Left renal cortex interstitium (tissue), 4 donors: ENCODE data around the gene SPTLC3. TPM values are rescaled to one million over a fixed set of nuclear protein-coding genes. Genes with fewer than 3 reads are reported as not detected.
"Not testable (repeated sequence)": the region's sequence is repeated elsewhere in the genome, so short reads cannot be mapped to it uniquely, and the experiment has no call there.

ENCODE experiments used
- DNase-seq, 4 donors: peaks; one replicate each; pipeline ENCODE4 v3.0.0-alpha.2; 2013; ENCODE audit warnings: low read depth in 4 of 4, low spot score in 2 of 4, missing footprints in 1 of 4
- polyA plus RNA-seq, 4 donors: library from polyadenylated mRNA; unstranded; fragments of 120-200 nt; gene quantifications; one replicate each; pipeline ENCODE4 v1.2.1, GENCODE V29; 2013; ENCODE audit not compliant: insufficient read length in 4 of 4

The SPTLC3 gene
- polyA plus RNA-seq, result 10 to 100 TPM; 15.4 to 23.2 (median 19.6) TPM

DNA sequence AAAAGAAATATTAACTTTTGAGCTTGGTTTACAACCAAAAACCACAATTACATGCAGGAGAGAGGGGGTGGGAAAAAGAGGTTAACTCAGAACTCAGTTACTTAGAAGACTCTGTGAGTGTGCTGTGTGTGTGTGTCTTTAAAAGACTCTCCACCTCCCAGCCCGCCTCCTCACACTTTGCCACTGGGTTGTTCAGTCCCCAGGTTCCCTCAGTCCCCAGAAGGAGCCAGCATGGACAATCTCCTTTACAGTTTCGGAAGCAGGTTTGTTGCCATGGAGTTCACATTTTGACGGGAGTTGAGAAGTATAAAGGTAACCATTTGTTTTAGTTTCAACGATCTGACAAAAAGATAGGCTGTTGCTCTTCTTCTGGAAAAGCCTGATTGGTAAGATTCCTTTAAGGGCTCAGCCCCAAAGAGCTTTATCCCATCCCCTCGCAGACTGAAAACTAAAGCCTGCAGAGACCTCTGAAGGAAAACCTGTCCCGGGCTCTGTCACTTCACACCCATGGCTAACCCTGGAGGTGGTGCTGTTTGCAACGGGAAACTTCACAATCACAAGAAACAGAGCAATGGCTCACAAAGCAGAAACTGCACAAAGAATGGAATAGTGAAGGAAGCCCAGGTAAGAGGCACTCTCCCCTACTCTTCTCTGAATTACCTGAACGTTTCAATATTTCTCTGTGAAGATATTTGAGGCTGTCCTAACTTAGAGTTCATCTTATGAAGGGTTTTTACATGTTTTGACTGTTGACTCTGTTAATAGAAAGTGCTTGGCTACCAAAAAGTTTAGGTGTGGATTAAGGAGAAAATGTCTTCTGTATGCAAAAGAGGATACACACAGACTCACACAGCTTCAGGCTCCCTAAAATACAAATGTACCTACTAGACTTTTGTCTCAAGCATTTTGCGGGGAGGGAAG, at the start of gene SPTLC3:
Gene SPTLC3, plus strand, starts transcription at position 212 of the 921 bp plus-strand sequence. Its CDS starts 296 bp downstream, at position 508.
- peak; percentile 13 to 53 (median 36) for DNase-seq

GRCh38 chr20:12961725-12962124, 47.0 kb upstream of the SPTLC3 start:
- DNase-seq, result no peak

GRCh38 chr20:12962895-12963294, 45.9 kb upstream of the SPTLC3 start:
- no peak for DNase-seq

- no peak for DNase-seq
Observed at GRCh38 chr20:12963416-12963815, 45.4 kb upstream of the SPTLC3 start.

- no peak for DNase-seq
Observed at GRCh38 chr20:12965212-12965869, 43.4 kb upstream of the SPTLC3 start.

DNA sequence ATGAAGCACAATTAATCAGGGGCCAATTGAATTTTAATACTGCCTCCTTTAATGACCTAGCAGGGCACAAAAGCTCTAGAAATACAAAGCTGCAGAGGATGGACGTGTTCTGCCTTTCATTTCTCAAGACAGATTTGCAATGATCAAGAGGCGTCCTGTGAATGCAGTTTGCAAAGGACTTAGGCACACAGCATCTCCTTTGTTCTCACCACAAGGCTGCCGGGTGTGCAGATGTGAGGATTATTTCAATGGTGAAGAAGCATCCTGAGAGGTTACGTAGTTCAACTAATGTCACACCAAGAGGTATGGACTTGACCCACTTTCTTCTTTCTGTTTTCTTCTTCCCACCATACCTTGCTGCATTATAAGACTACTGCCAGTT, 42.9 kb upstream of the SPTLC3 start:
- no peak for DNase-seq

- DNase-seq, result no peak
Observed at GRCh38 chr20:12966468-12967085, 42.2 kb upstream of the SPTLC3 start.

DNA sequence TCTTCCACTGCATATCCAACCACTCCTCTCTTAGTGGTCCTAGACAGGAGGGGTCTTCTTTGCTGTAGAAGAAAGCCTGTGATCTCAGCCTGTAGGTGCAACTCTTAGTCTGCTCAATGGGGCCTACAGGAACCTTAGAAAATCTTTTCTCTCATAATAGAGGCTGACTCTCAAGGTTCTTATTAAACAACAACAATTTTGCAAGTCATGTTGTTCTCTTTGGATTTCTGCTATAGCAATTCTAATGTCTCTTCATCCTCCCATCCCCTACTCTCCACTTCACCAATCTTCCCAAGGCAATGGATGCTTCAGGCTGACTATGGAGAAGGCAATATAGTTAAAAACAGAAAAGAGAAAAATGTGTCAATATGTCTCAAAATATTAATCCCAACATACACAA, 40.8 kb upstream of the SPTLC3 start:
- no peak for DNase-seq

DNA sequence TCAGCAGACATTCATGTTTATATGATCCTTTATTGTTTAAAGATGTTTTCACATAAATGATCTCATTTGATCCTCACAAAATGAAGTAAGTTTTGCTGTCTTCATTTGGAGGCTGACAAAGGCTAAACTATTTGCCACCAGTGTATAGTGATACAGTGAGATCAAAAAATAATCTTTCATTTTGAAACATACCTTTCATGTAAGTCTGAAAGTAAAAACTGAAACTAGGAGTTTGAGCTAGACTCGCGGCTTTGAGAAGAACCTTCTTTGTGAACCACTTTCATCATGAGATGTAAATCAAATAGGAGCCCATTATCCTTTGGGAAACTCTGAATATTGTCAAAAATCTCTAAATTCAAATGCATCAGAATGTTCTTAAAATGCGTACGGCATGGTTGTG, 40.3 kb upstream of the SPTLC3 start:
- DNase-seq, result no peak

GRCh38 chr20:12969071-12969669, 39.6 kb upstream of the SPTLC3 start:
- no peak for DNase-seq

DNA sequence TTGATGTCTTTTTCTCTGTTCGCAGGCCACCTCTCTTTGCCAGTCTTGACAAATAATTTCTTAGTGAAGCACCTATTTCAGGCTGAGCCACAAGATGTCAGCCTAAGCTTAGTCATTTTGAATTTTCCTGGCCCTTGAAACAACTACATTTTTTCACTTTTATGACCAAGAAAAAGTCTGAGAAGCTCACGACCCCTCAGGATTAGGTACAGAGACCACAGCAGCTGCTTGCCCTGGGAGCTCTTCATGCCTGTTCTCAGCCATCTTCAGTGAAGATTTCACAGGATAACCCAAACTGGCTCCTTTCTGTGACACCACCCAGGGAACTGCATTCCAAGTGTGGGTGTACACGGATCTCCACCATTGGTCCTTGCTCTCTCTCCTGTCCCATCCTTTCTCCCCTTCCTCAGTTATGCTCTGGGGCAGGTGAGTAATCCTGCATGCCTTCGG, 38.4 kb upstream of the SPTLC3 start:
- no peak for DNase-seq

GRCh38 chr20:12975833-12976608, 32.8 kb upstream of the SPTLC3 start:
- no peak for DNase-seq

- no peak for DNase-seq
Observed at GRCh38 chr20:12976720-12977309, 32.0 kb upstream of the SPTLC3 start.

DNA sequence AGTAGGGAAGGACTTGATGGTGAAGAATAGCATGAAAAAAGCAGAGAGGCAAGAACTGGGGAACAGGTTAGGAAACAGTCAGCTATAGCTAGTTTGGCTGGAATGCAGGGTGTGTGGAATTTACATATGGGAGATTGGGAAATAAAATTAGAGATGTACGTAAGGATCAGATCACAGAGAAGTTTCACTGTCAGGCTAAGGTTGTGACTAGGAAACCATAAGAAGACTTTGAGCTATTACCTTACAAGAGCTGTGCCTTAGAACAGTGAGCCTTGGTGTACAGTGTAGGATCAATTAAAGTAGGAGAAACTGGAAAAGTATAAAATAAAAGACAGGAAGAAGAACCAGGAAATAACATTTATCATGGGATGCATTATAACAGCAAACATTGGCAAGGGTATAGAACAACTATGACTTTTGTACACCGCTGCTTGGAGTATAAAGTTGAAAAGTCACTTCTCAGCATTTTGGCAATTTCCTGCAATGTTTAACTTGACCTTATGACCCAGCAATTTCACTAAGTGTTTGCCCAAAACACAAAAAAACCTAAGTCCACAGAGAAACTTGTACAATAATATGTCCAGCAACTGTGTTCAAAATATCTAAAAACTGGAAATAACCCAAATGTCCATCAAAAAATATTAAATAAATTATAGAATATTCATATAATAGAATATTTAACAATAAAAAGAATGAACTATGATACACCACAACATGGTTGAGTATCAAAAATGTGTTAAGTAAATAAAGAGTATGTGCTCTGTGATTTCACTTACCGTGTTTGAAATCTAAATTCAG, 31.2 kb upstream of the SPTLC3 start:
- DNase-seq, result no peak

DNA sequence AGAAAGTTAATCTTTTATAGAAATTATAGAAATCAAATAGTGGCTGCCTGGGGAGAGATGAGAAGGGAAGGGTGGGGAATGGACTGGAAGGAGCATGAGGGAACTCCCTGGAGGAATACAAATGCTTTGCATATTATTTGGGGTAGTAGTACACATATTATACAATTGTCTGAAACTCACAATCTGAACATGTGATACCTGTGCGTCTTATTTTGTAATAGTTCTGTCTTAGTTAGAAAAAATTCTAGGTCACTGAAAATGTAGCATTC, 30.7 kb upstream of the SPTLC3 start:
- no peak for DNase-seq

- DNase-seq, result no peak
Observed at GRCh38 chr20:12978613-12979495, 29.9 kb upstream of the SPTLC3 start.

- DNase-seq, result not testable (repeated sequence)
Observed at GRCh38 chr20:12979713-12980112, 29.1 kb upstream of the SPTLC3 start.

- DNase-seq, result no peak
Observed at GRCh38 chr20:12982098-12982497, 26.7 kb upstream of the SPTLC3 start.
